Esophagus squamous epithelium (tissue), 4 donors: ENCODE measurements around the gene TSSK2.

Experiments used
- CTCF ChIP-seq, 6 experiments: fragments of 450-650 bp in 4 of 6; fragments of 200-600 bp in 2 of 6; sonication (generic) in 2 of 6; IDR thresholded peaks; one replicate each; pipeline ENCODE4 v1.5.1; 2016 to 2019; ENCODE audit warnings: antibody characterized with exemption in 6 of 6, mild to moderate bottlenecking in 4 of 6, moderate library complexity in 4 of 6
- POLR2A ChIP-seq, 4 donors: fragments of 450-650 bp; IDR thresholded peaks; one replicate each; pipeline ENCODE4 v1.6.1; 2017; ENCODE audit warnings: antibody characterized with exemption in 4 of 4, mild to moderate bottlenecking in 4 of 4, moderate library complexity in 3 of 4

DNA sequence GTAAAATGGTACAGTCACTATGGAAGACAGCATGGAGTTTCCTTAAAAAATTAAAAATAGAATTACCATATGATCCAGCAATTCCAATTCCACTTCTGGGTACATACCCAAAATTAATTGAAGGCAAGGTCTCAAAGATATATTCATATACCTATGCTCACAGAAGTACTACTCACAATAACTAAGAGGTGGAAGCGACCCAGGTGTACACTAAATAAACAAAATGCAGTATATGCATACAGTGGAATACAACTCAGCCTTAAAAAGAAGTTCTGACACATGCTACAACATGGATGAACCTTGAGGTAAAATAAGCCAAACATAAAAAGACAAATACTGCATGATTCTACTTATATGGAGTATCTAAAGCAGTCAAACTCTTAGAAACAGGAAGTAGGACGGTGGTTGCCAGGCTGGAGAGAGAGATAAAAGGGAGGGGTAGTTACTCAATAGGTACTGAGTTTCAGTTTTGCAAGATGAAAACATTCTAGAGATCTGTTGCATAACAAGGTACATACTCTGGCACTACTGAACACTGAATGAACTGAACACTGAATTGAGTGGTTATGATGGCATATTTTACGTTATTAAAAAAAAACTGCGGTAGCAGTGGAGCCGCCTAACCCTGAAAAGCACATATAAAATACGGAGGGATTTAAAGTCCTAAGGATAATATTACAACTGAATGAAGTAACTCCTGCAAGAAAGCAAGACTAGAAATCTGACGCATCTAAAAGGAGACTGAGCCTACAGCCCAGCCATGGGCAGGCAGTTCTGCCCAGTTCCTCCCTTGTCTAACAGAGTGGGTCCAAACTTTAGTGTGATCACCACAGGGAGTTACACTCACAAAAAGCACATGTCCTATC, 21.7 kb upstream of the TSSK2 start:
- TF ChIP-seq CTCF (IDR thresholded peaks at IDR 0.05): no peak
- no peak for TF ChIP-seq POLR2A (IDR thresholded peaks at IDR 0.05)
